DOHH2 (cell line): ENCODE data around the gene MBP.

Source experiments
- H3F3A ChIP-seq: fragments of 200-600 bp; sonication (generic), shearing (Covaris generic); 2 replicates; pipeline ENCODE4 v1.6.0; 2016; ENCODE audit warnings: antibody characterized with exemption, mild to moderate bottlenecking; ENCODE audit not compliant: control insufficient read depth, insufficient read depth
- H3K27ac ChIP-seq: fragments of 200-600 bp; sonication (generic); 2 replicates; pipeline ENCODE4 v1.5.1; 2014; ENCODE audit warnings: low read depth, mild to moderate bottlenecking, low read length, moderate library complexity
- H3K27me3 ChIP-seq: fragments of 200-600 bp; sonication (generic); 2 replicates; pipeline ENCODE4 v1.6.1; 2014; ENCODE audit warnings: mild to moderate bottlenecking, low read length, mixed read lengths; ENCODE audit not compliant: control insufficient read depth
- H3K36me3 ChIP-seq: fragments of 200-600 bp; sonication (generic); 2 replicates; pipeline ENCODE4 v1.6.1; 2014; ENCODE audit warnings: mild to moderate bottlenecking, low read length, moderate library complexity, mixed read lengths; ENCODE audit not compliant: control insufficient read depth
- H3K4me1 ChIP-seq: fragments of 200-600 bp; sonication (generic); 2 replicates; pipeline ENCODE4 v1.6.1; 2014; ENCODE audit warnings: mild to moderate bottlenecking, low read length, mixed read lengths; ENCODE audit not compliant: control insufficient read depth
- H3K4me2 ChIP-seq: fragments of 200-600 bp; sonication (generic); 2 replicates; pipeline ENCODE4 v1.6.0; 2014; ENCODE audit warnings: mild to moderate bottlenecking, low read length, moderate library complexity
- H3K4me3 ChIP-seq: fragments of 200-600 bp; sonication (generic); 2 replicates; pipeline ENCODE4 v1.5.1; 2014; ENCODE audit warnings: mild to moderate bottlenecking, low read length, mixed read lengths
- H3K79me2 ChIP-seq: fragments of 200-600 bp; sonication (generic); 2 replicates; pipeline ENCODE4 v1.6.1; 2014; ENCODE audit warnings: mild to moderate bottlenecking, low read length, mixed read lengths; ENCODE audit not compliant: control insufficient read depth
- H3K9me2 ChIP-seq: fragments of 200-600 bp; sonication (generic); replicated peaks from 2 replicates; pipeline ENCODE4 v1.6.1; 2014; ENCODE audit warnings: mild to moderate bottlenecking, low read length, mixed read lengths; ENCODE audit not compliant: control insufficient read depth
- H3K9me3 ChIP-seq: fragments of 200-600 bp; sonication (generic); 2 replicates; pipeline ENCODE4 v1.6.1; 2014; ENCODE audit warnings: antibody characterized with exemption, low read length, mixed read lengths; ENCODE audit not compliant: control insufficient read depth, insufficient read depth
- H4K20me1 ChIP-seq: fragments of 200-600 bp; sonication (generic); 2 replicates; pipeline ENCODE4 v1.6.0; 2014; ENCODE audit warnings: low read depth, mild to moderate bottlenecking, antibody characterized with exemption, low read length, moderate library complexity; ENCODE audit not compliant: control insufficient read depth, insufficient read depth
- EZH2phosphoT487 ChIP-seq: fragments of 200-600 bp; sonication (generic); IDR thresholded peaks from 2 replicates; pipeline ENCODE4 v1.6.1; 2017; ENCODE audit warnings: borderline replicate concordance, mild to moderate bottlenecking, antibody characterized with exemption, low read length, moderate library complexity, mixed read lengths
- TF ChIP-seq, protein P1 (sequence below): fragments of 200-600 bp; sonication (generic); IDR thresholded peaks from one replicate; pipeline ENCODE4 v1.5.1; 2014; ENCODE audit warnings: antibody characterized with exemption, mild to moderate bottlenecking, low read depth, low read length; ENCODE audit not compliant: poor library complexity, severe bottlenecking

MBP gene

DNA sequence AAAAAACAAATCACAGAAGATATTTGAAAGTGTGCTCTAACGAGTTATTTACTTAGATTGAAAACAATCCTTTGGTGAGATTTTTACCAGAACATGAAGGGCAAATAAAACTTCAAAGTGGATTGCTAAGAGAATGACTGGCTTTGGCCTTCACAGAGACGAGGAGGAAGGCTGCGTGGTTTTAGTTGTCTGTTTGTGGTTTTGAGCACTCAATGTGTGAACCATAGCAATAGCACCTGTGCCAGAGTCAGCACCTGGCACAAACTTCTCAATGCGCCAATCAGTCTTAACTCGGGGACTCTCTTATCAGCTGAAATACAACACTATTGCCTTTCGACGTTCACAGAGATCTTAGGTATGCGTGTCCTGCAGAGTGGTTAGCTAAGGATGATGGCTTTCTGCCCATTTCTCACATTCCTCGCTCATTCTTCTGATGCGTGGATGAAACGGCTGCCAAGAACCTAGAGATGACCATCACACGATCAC lies 70.0 kb downstream of the MBP start:
- Histone ChIP-seq H3K79me2 (peaks cover 6% of the 10 kb centered on the region), H3K27me3 (no peaks in the 10 kb centered on the region), H3K4me2 (peak overlapping the region; percentile 59), H3K4me3 (peak overlapping the region; percentile 41), H3K36me3 (peaks cover 68% of the 10 kb centered on the region), H4K20me1 (no peaks in the 10 kb centered on the region), H3K9me3 (peaks cover 4% of the 10 kb centered on the region; the same call in 1 of the 2 replicates), H3K4me1 (peaks cover 62% of the 10 kb centered on the region), H3K9me2 (no peaks in the 10 kb centered on the region), H3K27ac (peak overlapping the region; percentile 76), H3F3A (peaks cover 17% of the 10 kb centered on the region)
- TF ChIP-seq, protein P1, sequence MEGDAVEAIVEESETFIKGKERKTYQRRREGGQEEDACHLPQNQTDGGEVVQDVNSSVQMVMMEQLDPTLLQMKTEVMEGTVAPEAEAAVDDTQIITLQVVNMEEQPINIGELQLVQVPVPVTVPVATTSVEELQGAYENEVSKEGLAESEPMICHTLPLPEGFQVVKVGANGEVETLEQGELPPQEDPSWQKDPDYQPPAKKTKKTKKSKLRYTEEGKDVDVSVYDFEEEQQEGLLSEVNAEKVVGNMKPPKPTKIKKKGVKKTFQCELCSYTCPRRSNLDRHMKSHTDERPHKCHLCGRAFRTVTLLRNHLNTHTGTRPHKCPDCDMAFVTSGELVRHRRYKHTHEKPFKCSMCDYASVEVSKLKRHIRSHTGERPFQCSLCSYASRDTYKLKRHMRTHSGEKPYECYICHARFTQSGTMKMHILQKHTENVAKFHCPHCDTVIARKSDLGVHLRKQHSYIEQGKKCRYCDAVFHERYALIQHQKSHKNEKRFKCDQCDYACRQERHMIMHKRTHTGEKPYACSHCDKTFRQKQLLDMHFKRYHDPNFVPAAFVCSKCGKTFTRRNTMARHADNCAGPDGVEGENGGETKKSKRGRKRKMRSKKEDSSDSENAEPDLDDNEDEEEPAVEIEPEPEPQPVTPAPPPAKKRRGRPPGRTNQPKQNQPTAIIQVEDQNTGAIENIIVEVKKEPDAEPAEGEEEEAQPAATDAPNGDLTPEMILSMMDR: no peak
- no peak for TF ChIP-seq EZH2phosphoT487

DNA sequence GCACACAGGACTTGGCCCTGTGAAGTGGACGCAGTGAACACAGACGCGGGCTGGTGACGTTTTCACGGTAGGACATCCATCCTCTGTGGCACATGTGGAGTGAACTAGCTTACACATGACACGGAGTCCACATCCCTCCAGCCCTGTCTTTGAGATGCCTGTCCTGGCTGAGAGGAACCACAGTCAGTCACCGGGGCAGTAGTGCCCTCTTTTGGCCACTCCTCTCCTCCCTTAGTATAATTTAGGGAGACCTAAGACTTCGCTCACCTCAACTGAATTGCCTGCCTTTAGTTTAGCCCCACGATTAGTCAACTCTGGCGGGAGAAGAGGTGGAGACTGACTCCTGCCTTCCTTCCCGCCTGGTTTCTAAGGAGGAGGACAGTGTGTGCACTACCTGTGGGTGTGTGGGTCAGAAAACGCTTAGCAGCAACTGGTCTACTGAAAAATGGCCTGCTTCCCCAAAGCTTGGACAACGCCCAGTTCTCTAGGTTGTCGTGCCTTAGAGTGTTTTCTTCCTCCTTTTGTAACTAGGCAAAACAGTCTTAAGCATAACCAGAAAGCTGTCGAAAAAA lies 70.6 kb downstream of the MBP start:
- Histone ChIP-seq H3K4me3 (peak overlapping the region; percentile 41), H4K20me1 (no peaks in the 10 kb centered on the region), H3K4me1 (peaks cover 61% of the 10 kb centered on the region), H3K9me3 (peaks cover 4% of the 10 kb centered on the region; the same call in 1 of the 2 replicates), H3K36me3 (peaks cover 63% of the 10 kb centered on the region), H3K4me2 (peak overlapping the region; percentile 59), H3K27me3 (no peaks in the 10 kb centered on the region), H3K79me2 (peaks cover under 1% of the 10 kb centered on the region), H3K9me2 (no peaks in the 10 kb centered on the region), H3F3A (peaks cover 22% of the 10 kb centered on the region), H3K27ac (peak overlapping the region; percentile 76)
- TF ChIP-seq EZH2phosphoT487: no peak
- TF ChIP-seq, protein P1: peak; percentile 42

DNA sequence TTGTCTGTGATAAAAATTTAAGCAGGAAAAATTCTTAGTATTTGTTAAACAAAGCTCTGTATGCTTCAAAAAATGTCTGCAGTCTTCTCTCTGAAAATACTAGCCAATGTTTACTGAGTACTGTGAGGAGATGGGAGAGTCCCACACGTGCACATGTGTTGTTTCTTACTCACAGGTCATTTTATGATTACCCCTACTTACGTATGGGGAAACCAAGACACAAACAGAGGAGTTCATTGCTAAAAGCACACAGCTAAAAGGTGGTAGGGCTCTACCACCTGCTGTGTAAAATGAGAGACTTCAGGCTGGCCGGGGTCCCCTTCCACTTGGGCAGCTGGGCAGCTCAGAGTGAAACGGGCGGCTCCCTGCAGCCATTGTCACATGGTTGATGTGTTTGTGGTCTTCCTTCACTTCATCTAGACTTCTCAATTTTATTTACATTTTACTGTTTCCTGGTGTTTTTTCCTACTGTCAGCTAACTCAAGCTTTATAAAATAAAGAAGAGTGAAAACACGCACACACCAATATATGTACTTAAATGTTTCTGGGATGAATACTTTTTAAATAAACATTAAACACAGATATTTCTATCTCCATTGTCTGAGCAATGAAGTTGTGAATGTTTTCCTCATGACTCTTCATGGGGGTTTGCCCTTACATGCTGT lies 71.2 kb downstream of the MBP start:
- peaks cover 61% of the 10 kb centered on the region for H3K4me1 ChIP-seq
- no peaks in the 10 kb centered on the region for H4K20me1 ChIP-seq
- peak overlapping the region; percentile 59 for H3K4me2 ChIP-seq
- TF ChIP-seq EZH2phosphoT487: no peak
- TF ChIP-seq, protein P1: no peak
- H3K27ac ChIP-seq: peak overlapping the region; percentile 76
- no peaks in the 10 kb centered on the region for H3K9me2 ChIP-seq
- peaks cover 1% of the 10 kb centered on the region for H3K79me2 ChIP-seq
- peak overlapping the region; percentile 41; the same call in 1 of the 2 replicates for H3K4me3 ChIP-seq
- peaks cover 57% of the 10 kb centered on the region for H3K36me3 ChIP-seq
- H3K9me3 ChIP-seq: peaks cover 4% of the 10 kb centered on the region; the same call in 1 of the 2 replicates
- H3K27me3 ChIP-seq: no peaks in the 10 kb centered on the region
- peaks cover 22% of the 10 kb centered on the region for H3F3A ChIP-seq
